Osteocyte (in vitro differentiated cells): ENCODE data around the gene PTPN21. TPM values are rescaled to one million over a fixed set of nuclear protein-coding genes. Genes with fewer than 3 reads are reported as not detected.

Experiments used
- DNase-seq: peaks from one replicate; pipeline ENCODE4 v3.0.0; 2021; ENCODE audit warnings: mixed read lengths; ENCODE audit not compliant: unreplicated experiment; ENCODE audit errors: extremely low spot score
- H3K27ac Mint-ChIP-seq: one replicate; pipeline ENCODE4 v1.8.0; 2021; ENCODE audit warnings: mild to moderate bottlenecking, mixed read lengths; ENCODE audit not compliant: unreplicated experiment
- H3K27me3 Mint-ChIP-seq: one replicate; pipeline ENCODE4 v1.8.0; 2021; ENCODE audit warnings: mixed read lengths; ENCODE audit not compliant: unreplicated experiment
- H3K36me3 Mint-ChIP-seq: one replicate; pipeline ENCODE4 v1.8.0; 2021; ENCODE audit warnings: mixed read lengths; ENCODE audit not compliant: unreplicated experiment
- H3K4me1 Mint-ChIP-seq: one replicate; pipeline ENCODE4 v1.8.0; 2021; ENCODE audit warnings: mixed read lengths; ENCODE audit not compliant: unreplicated experiment
- H3K4me3 Mint-ChIP-seq: one replicate; pipeline ENCODE4 v1.8.0; 2021; ENCODE audit warnings: mild to moderate bottlenecking, moderate library complexity, mixed read lengths; ENCODE audit not compliant: unreplicated experiment
- H3K9me3 Mint-ChIP-seq: one replicate; pipeline ENCODE4 v1.8.0; 2021; ENCODE audit warnings: mixed read lengths; ENCODE audit not compliant: unreplicated experiment
- total RNA-seq: library from RNA; stranded (reverse); gene quantifications from 2 replicates; pipeline ENCODE4 v1.2.1, GENCODE V29; 2021
- TF ChIP-seq, protein P1 (sequence below): fragments of 200-600 bp; sonication (generic); IDR thresholded peaks from 2 replicates; pipeline ENCODE4 v1.5.0; 2021; ENCODE audit warnings: antibody characterized with exemption, mild to moderate bottlenecking, moderate library complexity

Gene PTPN21
- total RNA-seq, 1 donor from 2014 or later, result 30.0 TPM

DNA sequence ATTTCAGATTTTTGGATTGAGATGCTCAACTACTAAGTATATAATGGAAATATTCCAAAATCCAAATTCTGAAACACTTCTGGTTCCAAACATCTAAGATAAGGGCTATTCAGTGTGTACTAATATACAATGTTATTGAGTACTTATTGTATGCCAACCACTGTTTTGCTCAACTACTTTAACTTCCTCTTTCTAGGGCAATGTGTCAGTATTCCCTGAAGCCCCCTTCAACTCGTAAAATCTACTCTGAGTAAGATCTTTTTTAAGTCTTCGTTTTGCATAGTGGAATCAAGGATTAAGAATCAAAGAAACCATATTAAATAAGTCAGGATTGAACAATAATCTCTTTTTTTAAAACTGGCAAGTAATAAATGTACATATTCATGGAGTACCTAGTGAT, 123.8 kb downstream of the PTPN21 start:
- Mint-ChIP-seq H3K4me3 (no peak overlapping the region), H3K27me3 (no peaks in the 10 kb centered on the region), H3K4me1 (peaks cover 4% of the 10 kb centered on the region), H3K36me3 (peaks cover 41% of the 10 kb centered on the region), H3K27ac (no peak overlapping the region), H3K9me3 (peaks cover 5% of the 10 kb centered on the region)
- DNase-seq, result no peak
- TF ChIP-seq, protein P1, sequence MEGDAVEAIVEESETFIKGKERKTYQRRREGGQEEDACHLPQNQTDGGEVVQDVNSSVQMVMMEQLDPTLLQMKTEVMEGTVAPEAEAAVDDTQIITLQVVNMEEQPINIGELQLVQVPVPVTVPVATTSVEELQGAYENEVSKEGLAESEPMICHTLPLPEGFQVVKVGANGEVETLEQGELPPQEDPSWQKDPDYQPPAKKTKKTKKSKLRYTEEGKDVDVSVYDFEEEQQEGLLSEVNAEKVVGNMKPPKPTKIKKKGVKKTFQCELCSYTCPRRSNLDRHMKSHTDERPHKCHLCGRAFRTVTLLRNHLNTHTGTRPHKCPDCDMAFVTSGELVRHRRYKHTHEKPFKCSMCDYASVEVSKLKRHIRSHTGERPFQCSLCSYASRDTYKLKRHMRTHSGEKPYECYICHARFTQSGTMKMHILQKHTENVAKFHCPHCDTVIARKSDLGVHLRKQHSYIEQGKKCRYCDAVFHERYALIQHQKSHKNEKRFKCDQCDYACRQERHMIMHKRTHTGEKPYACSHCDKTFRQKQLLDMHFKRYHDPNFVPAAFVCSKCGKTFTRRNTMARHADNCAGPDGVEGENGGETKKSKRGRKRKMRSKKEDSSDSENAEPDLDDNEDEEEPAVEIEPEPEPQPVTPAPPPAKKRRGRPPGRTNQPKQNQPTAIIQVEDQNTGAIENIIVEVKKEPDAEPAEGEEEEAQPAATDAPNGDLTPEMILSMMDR, result no peak

DNA sequence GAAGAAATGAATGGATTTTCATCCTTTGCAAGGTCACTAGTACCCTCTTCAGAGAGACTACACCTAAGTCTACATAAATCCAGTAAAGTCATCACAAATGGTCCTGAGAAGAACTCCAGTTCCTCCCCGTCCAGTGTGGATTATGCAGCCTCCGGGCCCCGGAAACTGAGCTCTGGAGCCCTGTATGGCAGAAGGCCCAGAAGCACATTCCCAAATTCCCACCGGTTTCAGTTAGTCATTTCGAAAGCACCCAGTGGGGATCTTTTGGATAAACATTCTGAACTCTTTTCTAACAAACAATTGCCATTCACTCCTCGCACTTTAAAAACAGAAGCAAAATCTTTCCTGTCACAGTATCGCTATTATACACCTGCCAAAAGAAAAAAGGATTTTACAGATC, 128.5 kb downstream of the PTPN21 start:
- TF ChIP-seq, protein P1, result no peak
- H3K4me3 Mint-ChIP-seq, result no peak overlapping the region
- no peaks in the 10 kb centered on the region for H3K27me3 Mint-ChIP-seq
- no peak overlapping the region for H3K27ac Mint-ChIP-seq
- no peaks in the 10 kb centered on the region for H3K9me3 Mint-ChIP-seq
- peaks cover 6% of the 10 kb centered on the region for H3K4me1 Mint-ChIP-seq
- peaks cover 21% of the 10 kb centered on the region for H3K36me3 Mint-ChIP-seq
- no peak for DNase-seq

DNA sequence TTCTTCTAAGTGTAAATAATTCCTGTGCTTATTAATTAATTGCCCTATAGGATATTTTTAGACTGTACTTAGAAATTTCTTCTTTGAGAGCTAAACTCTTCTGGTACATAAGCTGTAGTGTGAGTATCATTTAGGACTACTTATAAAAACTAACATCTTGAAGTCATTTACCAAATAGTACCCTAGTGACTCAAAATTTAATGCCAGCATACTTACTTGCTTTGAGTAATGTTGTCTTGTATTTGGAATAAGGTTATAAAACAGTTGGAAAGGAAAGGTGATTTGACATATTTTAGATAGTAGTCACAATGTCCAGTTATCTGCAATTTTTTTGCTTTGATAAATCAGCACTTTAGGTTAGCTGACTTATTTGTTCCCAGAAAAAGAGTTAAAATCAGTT, 130.2 kb downstream of the PTPN21 start:
- no peak overlapping the region for H3K27ac Mint-ChIP-seq
- H3K27me3 Mint-ChIP-seq, result no peaks in the 10 kb centered on the region
- peaks cover 6% of the 10 kb centered on the region for H3K4me1 Mint-ChIP-seq
- H3K4me3 Mint-ChIP-seq, result no peak overlapping the region
- DNase-seq, result no peak
- TF ChIP-seq, protein P1, result no peak
- peaks cover 20% of the 10 kb centered on the region for H3K36me3 Mint-ChIP-seq
- no peaks in the 10 kb centered on the region for H3K9me3 Mint-ChIP-seq

DNA sequence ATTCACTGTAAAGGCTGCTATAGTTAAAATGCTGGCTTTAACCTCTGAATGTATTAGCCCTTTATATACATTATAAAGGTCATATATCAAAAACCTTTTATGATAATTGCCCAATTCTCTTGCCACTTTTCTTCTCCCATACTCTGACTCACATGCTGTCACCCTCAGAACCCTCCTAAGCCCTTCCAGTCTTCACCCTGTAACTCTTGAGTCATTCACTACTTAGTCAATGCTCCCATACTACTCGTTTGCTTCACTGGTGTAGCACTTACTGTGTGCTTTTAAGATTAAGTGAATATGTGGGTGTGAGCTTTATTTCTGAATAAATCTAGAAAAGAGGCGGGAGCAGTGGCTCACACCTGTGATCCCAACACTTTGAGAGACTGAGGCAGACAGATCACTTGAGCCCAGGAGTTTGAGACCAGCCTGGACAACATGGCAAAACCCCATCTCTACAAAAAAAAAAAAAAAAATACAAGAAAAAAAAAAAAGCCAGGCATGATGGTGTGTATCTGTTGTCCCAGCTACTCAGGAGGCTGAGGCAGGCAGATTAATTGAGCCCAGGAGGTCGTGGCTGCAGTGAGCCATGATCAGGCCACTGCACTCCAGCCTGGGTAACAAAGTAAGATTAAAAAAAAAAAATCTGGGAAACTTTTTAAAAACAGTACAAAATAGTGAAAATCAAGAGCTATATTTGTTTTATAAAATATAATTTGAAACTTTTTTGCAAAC, 131.7 kb downstream of the PTPN21 start:
- TF ChIP-seq, protein P1, result no peak
- Mint-ChIP-seq H3K27me3 (no peaks in the 10 kb centered on the region), H3K4me1 (peaks cover 6% of the 10 kb centered on the region), H3K27ac (no peak overlapping the region), H3K4me3 (no peak overlapping the region), H3K36me3 (peaks cover 18% of the 10 kb centered on the region), H3K9me3 (peaks cover 1% of the 10 kb centered on the region)
- DNase-seq, result no peak

DNA sequence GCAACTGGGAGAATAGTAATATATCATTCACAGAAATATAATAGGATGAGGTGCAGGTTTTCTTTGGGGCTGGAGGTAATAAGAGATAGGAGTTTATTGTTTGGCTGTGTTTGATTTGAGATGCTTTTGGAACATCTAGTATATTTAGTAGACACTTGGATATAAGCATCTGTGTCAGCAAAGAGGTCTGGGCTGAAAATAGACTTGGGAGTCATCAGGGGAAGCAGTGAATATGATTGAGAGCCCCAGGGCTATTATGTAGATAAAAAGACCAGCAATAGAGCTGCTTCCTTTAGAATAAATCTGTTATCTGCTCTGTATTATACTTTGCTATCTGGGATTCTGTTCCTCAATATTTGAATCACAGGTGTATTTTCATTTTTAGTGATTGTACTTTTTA, 132.8 kb downstream of the PTPN21 start:
- Mint-ChIP-seq H3K27me3 (no peaks in the 10 kb centered on the region), H3K9me3 (peaks cover 8% of the 10 kb centered on the region), H3K4me3 (no peak overlapping the region), H3K4me1 (peaks cover 6% of the 10 kb centered on the region), H3K27ac (no peak overlapping the region), H3K36me3 (peaks cover 28% of the 10 kb centered on the region)
- TF ChIP-seq, protein P1, result no peak
- no peak for DNase-seq
